NCI-H748 treated with DMSO at 0.1 percent for 48 hours (cell line): ENCODE measurements around the gene PEAR1.

Experiments
- DNase-seq: peaks from one replicate; lab custom pipeline; 2025; lab: John Stamatoyannopoulos, UW

Gene PEAR1

DNA sequence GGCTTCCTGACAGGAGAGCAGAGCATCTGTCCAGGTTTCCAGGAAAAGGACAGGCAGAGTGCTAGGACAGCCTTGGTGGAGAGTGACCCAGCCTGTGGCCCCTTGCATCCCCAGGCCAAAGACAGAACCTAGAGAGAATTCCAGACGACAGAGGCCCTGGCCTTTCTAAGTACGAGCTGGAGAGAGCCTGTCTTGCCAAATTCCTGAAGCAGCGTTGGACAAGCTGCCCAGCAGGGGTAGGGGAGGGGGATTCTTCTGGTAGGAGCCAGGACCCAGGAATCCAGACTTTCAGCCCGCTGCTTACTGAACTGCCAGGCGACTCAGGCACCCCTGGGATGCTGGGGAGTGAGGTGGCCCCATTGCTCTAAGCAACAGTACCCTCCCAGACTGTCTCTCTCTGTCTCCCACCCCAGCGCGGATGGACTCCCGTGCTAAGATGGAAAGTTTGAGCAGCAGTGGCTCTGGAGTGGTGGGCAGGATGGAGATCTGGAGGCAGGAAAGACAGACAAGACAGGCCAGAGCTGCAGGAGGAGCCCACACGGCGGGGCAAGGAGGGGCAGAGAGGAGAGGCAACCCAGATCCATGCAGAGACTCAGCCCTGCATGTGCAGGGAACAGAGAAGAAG, 8.8 kb upstream of the PEAR1 start:
- no peak for DNase-seq

DNA sequence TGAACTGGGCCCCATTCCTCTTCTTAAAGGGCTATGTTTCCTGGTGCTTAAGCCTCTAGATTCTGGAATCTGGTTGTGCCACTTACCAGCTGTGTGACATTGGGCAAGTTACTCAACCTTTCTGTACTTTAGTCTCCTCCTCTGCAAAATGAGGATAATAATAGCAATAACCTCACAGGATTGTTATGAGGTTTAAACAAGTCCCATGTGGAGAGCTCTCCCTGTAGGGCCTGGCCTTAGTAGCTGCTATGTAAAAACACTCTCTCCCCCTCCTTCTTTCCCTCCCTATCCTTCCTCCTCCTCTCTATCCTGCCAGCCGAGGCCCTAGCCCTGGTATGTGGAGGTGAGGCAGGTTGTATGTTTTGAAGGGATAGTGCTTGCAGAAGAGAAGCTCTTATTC, 8.2 kb upstream of the PEAR1 start:
- no peak for DNase-seq

DNA sequence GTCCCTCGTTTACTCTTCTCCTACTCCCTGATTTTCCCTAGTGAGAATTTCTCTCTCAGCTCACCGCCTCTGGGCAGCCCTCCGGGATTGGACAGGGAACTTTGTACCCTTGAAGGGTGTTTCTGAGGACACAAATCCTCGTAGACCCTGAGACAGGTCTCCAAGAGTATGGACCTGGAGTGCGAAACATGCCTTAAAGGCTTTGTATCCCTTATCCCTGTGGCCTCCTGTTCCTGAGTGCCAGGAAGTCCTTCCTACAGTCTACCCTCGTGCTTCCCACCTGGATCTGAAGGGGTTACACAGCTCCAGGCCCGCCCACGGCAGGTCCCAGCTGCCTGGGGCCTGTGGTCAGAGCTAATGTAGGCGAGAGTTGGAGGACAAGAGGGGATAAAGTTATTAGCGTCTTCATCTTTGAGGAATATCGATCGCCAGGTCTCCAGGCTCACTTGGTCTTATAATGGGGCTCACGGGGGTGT, 7.6 kb upstream of the PEAR1 start:
- DNase-seq, result no peak

DNA sequence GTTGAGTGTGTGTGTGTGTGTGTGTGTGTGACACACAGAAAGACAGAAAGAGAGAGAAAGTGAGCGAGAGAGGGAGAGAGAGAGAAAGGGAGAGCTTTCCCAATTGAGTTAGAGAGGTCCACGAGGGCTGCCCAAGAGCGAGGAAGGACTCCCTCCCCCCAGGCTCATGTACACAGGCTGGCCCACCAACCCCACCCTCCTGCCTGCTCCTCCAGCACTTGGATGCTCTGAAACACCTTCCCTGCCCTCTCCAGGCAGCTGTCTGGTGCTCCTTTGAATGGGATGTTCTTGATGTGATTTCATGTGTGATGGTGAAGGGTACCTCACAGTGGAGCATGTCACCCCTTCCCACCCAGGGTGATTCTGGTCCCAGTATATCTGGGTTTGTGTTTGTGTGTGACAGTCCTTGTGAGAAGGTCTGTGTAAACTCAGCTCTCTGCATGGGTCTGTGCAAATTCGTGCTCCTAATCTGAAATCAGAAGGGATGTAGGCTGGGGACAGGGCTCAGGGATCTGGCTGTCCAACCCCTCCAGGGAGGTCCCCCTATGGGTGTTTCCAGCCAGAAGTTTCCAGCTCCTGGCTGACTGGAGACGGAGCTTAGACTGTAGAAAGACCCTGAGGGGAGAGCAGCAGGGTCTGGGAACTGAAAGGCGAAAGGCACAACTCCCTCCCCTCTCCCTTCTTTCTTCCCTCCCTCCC, 6.8 kb upstream of the PEAR1 start:
- DNase-seq, result no peak

DNA sequence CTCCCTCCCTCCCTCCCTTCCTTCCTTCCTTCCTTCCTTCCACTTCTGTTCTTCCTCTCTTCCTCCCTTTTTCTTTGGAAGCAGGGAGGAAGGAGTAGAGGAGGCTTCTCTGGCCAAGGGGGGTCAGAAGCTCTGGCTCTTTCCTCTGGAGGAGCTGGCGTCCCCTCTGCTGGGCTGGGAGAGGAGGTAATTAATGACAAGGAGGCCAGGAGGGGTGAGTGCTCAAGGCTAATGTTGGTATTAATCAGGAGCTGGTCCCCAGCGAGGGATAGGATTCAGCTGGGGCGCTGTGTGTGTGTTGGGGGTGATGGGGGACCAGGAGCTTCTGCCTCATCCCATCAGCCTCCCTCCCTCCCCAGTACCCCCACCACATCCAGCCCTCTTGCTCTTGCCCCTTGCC, 6.2 kb upstream of the PEAR1 start:
- DNase-seq, result no peak

DNA sequence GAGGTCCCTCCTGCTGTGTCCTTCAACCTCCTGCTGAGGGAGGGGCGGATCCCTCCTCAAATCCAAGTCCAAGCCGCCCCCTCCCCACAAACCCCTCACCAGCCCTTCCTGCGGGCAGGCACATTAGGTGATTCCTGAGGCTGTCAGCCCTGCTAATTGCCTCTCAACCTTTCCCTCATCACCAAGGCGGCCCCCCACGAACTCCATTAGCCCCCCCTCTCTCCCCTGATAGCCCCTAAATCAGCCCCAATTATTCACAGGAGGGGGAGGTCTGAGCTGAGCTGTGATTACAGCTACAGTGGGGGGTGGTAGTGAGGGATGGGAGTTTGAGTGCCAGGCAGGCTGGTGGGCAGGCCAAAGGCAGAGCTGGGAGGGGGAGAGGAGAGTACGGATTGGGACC, 5.8 kb upstream of the PEAR1 start:
- no peak for DNase-seq

DNA sequence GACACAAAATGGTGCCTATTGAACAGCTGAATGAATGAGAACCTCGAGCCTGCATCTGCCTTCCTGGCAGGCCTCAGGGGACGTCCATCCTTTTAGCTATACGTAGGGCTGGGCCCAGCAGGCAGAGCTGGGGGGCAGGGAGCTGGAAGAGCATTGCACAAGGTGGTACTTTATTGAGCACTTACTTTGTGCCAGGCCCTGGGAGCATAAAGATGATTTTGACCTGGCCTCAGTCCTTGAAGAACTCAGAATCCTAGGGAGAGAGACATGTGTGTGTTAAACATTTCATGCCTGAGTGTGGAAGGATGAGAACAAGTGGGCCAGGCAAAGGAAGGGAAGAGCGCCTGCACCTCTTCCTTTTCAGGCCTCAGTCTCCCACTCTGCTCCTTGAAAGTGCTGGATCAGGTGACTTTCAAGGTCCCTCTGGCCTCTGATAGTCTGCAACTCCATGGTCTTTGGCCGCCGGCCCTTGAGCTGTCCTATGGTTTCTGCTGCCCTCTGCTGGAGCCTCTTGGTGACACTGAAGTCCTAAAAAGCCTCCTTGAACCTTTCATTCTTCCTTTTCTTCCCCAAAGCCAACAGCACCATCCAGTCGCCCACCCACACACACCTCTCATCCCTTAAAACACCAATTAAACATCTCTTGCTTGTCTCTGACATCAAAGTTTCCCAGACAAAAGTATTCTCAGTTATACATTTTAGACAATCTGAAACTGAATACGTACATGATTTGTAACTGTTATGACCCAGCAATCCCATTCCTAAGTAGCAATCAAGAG, 3.5 kb upstream of the PEAR1 start:
- peak; percentile 54 for DNase-seq

DNA sequence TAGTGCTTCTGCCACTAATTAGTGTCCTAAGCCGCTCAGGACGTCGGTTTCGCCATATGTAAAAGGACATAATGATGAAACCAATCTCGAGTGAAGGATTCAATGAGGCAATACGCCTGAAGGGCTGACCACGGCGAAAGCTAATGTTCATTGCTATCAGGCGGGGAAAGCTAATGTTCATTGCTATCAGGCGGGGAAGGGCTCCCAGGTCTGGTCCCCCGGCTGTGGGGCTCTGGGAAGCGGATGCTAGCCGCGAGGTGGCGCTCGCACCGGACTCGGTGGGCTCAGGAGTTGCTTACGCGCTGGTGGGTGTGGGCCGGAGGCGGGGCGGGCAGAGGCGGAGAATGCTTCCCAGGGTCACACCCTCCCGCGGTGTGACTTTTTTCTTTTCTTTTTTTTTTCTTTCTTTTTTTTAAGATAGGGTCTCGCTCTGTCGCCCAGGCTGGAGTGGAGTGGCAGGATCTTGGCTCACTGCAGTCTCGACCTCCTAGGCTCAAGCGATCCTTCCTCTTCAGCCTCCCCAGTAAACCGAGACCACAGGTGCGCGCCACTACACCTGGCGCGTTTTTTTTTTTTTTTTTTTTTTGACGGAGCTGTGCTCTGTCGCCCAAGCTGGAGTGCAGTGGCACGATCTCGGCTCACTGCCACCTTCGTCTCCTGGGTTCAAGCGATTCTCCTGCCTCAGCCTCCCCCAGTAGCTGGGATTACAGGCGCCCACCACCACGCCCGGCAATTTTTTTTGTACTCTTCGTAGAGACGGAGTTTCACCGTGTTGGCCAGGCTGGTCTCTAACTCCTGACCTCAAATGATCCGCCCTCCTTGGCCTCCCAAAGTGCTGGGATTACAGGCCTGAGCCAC, 1.1 kb upstream of the PEAR1 start:
- DNase-seq, result peak; percentile 76

DNA sequence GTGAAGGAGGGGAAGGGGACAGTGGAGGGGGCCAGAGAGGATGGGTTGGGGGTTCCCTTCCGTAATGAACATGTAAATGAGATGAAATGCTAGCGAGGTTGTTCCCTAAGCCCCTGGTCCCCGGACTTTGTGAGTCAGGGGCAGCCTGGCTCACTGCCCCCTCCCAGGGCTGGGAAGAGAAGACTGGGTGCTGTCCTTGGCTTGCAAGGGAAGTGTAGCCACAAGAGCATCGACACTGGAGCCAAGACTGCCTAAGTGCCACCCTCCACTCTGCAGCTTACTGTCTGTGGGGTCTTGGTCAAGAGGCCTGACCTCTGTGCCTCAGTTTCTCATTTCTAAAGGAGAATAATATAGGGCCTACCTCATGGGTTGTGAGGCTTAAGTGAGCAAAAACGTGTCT, 483 bp downstream of the PEAR1 start:
- no peak for DNase-seq

DNA sequence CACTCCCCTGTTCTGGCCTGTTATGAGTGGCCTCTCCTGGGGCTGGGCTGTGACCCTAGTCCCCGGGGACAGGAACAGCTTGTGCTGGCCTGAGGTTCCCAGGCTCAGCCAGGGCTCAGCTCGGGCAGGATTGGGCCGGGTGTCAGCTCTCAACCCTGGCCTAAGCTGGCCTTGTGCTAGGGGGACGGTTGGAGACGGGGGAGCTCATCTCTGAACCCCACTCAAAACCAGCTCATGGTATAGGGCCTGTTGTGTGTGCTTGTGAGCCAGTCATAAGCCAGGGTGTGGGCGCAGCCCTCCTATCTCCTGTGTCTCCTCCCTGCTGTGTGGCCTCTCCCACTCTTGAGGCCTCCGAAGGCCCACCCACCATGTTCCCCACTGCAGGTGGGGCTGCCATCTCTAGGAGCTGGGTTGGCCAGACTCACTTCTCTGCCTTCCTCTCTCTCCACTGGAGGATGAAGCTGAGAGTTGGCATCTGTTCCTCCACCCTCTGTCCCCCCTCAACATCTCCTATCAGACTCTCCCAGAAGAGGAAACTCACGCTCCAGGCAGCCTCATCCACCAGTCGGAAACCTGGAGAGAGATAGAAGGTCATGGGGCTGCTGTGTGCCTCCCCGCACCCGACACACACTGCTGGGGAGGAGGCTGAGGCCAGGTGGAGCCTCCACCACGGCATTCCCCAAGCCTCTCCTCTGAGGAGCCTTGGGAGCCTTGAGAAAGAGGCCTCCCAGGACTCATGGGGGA, 1.4 kb downstream of the PEAR1 start:
- DNase-seq, result no peak

DNA sequence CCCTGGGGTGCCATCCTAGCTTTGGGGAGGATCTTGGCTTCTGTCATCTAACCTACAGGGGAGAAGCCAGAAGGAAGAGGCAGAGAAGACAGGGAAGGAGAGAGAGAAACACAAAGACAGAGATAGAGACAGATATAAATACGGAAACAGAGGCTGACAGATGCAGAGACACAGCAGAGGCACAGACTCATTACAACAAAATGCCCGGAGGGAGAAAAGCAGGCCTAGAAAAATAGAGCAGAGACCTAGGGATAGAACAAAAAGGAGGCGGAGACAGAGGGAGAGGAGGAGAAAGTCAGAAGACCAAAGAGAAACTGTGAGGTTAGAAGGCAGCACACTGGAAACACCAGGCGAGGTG, 1.9 kb downstream of the PEAR1 start:
- no peak for DNase-seq

DNA sequence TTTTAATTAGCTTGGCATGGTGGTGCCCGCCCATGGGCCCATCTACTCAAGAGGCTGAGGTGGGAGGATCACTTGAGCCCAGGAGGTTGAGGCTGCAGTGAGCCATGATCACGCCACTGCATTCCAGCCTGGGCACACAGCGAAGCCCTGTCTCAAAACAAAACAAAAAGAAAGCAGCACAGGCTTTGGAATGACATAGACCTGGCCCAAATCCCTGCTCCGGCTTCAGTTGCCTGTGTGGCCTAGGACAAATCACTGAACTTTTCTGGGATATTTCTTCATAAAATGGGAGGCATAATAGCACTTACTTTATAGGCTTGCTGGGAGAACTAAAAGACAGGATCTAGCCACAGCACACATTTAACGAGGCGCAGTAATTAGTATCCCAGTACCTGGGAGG, 2.4 kb downstream of the PEAR1 start:
- DNase-seq, result no peak

DNA sequence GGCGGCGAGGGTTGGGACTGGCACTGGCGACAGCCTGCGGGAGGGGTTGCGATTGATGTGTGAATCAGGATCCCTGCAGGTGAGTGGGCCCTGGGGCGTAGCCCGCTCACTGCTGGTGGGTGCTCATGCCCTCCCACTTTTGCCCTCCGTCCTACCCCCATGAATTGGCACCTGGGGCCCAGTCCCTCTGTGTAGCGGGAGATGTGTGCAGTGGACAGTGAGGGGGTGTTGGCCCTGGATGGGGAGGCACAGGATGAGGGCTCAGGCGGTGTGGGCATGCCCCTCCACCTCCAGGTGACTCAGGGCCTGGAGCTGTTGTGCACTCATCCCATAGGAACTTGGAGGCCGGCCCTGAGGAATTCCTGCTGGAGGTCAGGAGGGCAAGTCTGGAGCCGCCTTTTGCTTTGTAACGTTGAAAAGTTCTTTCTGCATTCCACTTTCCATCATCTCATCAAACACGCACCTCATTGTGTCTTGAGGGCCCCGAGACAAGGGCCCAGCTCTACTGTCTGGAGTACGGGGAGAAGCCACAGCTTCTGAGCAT, 3.0 kb downstream of the PEAR1 start:
- no peak for DNase-seq

DNA sequence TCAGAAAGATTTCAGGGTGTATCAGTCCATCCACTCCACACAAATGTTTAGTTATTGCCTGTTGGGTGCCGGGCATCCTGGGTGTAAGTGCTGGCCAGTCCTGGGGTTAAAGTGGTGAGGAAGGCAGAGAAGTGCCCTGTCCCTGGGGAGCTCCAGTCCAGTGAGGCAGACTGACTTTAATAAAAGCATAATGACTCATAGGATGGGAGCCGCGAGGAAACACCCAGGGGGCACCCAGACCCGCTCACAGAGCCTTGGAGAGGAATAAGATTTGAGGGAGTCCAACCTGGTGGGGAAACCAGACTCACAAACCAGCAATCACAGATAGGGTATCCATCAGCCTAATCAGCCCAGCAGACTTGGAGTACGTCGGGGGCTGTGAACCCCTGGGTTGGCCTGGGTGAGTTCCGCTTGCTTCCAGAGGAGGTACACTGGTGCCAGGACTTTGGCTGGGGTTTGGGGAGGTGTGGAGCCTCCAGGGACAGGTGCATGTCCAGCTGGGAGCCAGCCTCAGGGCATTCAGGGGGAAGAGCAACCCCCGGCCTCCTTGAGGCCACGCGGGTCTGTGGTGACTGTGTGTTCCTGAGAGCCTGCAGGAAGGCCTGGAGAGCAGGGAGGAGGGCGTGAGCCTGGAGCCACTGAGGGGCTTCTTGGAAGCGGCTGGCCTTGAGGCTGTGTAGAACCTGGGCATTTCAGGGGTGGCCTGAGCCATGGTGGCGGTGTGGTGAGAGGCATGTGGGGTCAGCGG, 3.7 kb downstream of the PEAR1 start:
- DNase-seq, result no peak

DNA sequence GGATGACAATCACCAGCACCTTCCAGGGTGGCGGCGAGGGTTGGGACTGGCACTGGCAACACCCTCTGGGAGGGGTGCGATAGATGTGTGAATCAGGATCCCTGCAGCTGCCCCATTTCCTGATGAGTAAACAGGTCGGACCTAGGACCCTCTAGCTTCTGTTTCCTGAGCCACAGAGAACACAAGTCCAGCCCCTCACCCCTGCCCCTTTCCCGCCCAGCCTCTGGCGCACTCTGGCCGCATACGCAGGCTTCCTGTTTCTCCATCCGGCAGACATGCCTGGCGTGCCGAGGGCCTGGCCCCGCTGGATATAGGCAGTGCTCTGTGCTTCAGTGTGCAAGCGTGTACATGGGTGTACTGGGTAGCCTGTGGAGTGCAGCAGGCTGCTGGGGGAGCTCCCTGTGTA, 4.6 kb downstream of the PEAR1 start:
- DNase-seq, result no peak

DNA sequence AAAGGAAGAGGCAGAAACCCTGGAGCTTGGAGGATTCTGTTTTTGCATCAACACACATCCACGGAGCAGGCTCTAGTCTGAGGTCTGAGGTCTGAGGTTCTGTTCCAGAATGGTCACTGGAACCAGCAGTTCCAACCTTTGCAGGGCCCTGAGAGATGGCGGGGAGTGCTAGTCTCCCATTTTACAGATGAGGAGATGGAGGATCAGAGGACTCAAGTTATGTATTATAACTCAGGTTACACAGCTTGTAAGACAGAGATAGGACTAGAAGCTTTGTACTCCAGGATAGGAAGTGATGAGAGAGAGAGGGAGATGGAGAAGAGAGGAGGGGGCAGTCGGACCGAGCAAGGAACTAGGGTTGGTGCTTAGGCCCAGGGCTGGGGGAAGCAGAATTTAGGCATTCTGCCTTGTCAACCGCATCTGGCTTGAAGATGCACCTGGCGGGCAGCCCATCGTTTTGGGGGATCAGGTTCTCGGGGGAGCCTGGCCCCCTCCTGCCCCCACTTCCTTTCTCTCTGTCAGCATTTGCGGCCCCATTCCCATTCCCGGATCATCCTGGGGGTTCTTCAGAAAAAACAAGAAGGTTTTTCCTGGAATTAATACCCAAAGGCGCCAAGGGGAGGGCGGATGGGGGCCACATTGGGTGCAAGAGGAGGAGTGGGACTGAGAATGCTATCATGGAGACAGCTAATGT, 5.6 kb downstream of the PEAR1 start:
- DNase-seq, result no peak

DNA sequence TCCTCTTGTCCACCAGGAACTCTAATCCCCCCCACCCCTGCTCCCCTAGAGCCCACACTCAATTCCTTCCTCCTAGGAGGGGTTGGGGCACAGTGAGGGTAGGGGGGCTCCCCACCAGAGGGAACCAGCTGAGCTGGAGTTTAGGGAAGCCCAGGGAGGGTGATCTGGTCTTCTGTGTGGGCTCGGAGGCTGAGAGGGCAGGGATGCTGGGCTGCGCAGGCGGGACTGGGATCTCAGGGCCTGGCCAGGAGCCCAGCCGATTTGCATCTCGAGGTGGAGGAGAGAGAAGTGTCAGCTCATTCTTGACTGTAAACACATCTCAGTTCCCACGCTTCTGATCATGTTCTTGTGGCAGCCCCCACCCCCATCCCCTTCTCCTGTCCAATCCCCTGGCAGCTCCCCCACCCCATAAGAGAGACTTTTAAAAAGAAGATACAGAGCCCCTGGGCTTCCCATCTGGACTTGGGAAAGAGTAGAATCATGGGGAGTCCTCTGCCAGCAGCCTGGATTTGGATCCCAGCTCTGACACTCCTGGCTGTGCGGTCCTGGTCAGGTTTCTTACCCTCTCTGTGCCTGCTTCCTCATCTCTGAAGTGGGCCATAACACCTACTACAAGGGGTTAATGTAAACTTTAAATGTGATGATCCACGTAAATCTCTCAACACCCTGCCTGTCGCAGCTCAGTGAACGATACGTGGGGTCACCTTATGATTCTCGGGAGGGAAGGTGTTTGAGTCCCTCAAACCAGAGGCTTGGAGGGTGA, 6.6 kb downstream of the PEAR1 start:
- no peak for DNase-seq

DNA sequence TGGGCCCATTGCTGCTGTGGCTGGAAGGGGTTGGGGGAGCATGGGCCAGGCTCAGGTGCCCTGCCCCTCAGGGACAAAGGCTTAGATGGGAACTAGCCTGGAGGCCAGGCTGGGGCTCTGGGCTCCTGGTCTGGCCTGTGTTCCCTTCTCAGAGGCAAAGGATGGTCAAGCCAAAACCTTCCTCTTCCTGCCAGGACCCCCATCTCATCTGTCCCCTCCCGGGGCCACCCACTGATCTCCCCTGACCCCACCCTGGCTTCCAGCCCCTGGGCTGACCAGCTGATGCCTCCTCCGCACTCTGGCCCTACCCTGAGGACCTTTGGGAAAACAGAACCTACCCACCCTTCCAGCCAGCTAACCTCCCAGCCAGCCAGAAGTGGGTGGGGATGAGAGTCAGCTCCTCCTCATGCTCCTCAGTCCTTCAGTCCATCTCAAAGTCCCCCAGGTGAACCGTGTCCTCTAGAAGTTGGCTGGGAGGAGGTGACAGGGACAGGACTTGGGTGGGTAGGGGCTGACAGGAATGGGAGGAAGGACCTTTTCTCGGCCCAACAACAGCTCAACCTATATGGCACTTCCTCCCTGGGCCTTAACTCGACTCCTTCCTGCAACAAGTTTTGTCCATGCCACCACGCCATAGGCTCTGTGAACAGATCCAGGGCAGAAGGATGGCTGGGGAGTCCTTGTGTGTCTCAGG, 7.5 kb downstream of the PEAR1 start:
- DNase-seq, result no peak

DNA sequence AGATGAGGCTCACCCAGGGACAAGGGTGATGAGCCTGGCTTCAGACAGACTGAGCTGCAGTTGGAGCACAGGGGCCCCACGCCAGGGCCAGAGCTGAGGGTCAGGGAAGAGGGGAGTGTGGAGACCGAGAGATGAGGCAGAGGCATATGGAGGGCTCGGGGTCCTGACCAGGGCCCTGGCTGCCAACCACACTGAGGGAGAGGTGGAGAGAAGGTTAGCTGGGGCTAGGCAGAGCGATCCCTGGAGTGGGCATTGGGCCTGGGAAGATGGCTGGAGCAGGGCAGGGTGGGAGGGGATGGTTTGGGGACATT, 8.0 kb downstream of the PEAR1 start:
- DNase-seq, result no peak
